H1 (cell line): Measurements from ENCODE around the gene PTDSS2. TPM values are rescaled to one million over a fixed set of nuclear protein-coding genes. Genes with fewer than 3 reads are reported as not detected.

Experiments
- FOSL1 ChIP-seq: IDR thresholded peaks from 2 replicates; pipeline ENCODE4 v1.6.1; 2011; ENCODE audit warnings: mild to moderate bottlenecking, low read depth, low read length, moderate library complexity; ENCODE audit not compliant: insufficient read depth
- SIX5 ChIP-seq: IDR thresholded peaks from 2 replicates; pipeline ENCODE4 v1.6.1; 2011; ENCODE audit warnings: mild to moderate bottlenecking, low read depth, low read length
- polyA plus RNA-seq, 7 experiments: library from polyadenylated mRNA; depleted of rRNA in 3 of 7; stranded (reverse) in 5 of 7; unstranded in 2 of 7; fragments of >200 nt in 5 of 7; fragments of 200-250 nt in 2 of 7; gene quantifications; 1 replicate in 5 of 7; 2 replicates in 1 of 7; 4 replicates in 1 of 7; pipeline versions ENCODE4 v1.2.1 to v1.2.3, GENCODE V29; 2011 to 2013; ENCODE audit warnings: missing spikeins in 2 of 7, mixed read lengths in 2 of 7
- total RNA-seq: library from RNA; stranded (reverse); fragmentation: NEBNext Ultra II Directional; extraction: Animal tissue kit (Norgen Biotek cat#: 25700); gene quantifications from 2 replicates; pipeline ENCODE4 v1.2.1, GENCODE V29; 2021
- TF ChIP-seq, protein P1 (sequence below): fragments of 300-600 bp; sonication (generic); IDR thresholded peaks from 2 replicates; pipeline ENCODE4 v1.7.1; 2012; ENCODE audit warnings: low read length, moderate library complexity, mild to moderate bottlenecking, inconsistent platforms; ENCODE audit not compliant: insufficient replicate concordance

The PTDSS2 gene
- total and polyA plus RNA-seq, 2 of the 8 experiments (the other 6 are each of a cell fraction or from before 2014, with no cell fraction given) = 48.7 to 68.2 TPM

DNA sequence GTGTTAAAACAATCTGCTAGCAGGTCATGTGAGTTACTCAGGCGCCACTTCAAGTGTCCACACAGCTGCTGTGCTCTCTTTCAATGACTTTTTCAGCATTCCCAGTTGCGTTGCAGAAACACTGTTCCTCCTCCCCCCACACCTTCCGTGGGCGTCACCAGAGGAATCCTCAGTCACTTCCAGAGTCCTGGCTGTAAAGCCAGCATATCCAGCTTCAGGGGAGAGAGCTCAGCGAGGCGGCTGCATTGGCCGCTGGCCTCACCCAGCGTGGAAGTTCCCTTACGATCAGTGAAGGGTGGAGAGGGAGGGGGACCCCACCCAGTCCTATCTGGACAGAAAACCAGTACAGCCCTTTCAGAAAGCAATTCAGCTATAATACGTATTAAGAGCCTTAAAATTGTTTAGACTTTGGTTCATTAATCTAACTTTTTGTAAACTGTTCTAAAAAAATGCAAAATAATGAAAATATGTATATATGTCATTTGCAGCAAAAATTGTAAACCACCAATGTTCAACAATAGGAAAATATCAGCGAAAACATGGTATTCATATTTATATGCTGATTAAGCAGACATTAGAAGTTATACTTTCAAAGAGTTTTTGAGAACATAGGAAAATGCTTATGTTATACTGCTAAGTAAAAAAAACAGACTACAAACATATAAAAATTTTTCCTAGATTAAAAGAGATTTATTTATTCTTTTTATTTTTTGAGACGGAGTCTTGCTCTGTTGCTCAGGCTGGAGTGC, 5.5 kb upstream of the PTDSS2 start (continued):
- TF ChIP-seq, protein P1, sequence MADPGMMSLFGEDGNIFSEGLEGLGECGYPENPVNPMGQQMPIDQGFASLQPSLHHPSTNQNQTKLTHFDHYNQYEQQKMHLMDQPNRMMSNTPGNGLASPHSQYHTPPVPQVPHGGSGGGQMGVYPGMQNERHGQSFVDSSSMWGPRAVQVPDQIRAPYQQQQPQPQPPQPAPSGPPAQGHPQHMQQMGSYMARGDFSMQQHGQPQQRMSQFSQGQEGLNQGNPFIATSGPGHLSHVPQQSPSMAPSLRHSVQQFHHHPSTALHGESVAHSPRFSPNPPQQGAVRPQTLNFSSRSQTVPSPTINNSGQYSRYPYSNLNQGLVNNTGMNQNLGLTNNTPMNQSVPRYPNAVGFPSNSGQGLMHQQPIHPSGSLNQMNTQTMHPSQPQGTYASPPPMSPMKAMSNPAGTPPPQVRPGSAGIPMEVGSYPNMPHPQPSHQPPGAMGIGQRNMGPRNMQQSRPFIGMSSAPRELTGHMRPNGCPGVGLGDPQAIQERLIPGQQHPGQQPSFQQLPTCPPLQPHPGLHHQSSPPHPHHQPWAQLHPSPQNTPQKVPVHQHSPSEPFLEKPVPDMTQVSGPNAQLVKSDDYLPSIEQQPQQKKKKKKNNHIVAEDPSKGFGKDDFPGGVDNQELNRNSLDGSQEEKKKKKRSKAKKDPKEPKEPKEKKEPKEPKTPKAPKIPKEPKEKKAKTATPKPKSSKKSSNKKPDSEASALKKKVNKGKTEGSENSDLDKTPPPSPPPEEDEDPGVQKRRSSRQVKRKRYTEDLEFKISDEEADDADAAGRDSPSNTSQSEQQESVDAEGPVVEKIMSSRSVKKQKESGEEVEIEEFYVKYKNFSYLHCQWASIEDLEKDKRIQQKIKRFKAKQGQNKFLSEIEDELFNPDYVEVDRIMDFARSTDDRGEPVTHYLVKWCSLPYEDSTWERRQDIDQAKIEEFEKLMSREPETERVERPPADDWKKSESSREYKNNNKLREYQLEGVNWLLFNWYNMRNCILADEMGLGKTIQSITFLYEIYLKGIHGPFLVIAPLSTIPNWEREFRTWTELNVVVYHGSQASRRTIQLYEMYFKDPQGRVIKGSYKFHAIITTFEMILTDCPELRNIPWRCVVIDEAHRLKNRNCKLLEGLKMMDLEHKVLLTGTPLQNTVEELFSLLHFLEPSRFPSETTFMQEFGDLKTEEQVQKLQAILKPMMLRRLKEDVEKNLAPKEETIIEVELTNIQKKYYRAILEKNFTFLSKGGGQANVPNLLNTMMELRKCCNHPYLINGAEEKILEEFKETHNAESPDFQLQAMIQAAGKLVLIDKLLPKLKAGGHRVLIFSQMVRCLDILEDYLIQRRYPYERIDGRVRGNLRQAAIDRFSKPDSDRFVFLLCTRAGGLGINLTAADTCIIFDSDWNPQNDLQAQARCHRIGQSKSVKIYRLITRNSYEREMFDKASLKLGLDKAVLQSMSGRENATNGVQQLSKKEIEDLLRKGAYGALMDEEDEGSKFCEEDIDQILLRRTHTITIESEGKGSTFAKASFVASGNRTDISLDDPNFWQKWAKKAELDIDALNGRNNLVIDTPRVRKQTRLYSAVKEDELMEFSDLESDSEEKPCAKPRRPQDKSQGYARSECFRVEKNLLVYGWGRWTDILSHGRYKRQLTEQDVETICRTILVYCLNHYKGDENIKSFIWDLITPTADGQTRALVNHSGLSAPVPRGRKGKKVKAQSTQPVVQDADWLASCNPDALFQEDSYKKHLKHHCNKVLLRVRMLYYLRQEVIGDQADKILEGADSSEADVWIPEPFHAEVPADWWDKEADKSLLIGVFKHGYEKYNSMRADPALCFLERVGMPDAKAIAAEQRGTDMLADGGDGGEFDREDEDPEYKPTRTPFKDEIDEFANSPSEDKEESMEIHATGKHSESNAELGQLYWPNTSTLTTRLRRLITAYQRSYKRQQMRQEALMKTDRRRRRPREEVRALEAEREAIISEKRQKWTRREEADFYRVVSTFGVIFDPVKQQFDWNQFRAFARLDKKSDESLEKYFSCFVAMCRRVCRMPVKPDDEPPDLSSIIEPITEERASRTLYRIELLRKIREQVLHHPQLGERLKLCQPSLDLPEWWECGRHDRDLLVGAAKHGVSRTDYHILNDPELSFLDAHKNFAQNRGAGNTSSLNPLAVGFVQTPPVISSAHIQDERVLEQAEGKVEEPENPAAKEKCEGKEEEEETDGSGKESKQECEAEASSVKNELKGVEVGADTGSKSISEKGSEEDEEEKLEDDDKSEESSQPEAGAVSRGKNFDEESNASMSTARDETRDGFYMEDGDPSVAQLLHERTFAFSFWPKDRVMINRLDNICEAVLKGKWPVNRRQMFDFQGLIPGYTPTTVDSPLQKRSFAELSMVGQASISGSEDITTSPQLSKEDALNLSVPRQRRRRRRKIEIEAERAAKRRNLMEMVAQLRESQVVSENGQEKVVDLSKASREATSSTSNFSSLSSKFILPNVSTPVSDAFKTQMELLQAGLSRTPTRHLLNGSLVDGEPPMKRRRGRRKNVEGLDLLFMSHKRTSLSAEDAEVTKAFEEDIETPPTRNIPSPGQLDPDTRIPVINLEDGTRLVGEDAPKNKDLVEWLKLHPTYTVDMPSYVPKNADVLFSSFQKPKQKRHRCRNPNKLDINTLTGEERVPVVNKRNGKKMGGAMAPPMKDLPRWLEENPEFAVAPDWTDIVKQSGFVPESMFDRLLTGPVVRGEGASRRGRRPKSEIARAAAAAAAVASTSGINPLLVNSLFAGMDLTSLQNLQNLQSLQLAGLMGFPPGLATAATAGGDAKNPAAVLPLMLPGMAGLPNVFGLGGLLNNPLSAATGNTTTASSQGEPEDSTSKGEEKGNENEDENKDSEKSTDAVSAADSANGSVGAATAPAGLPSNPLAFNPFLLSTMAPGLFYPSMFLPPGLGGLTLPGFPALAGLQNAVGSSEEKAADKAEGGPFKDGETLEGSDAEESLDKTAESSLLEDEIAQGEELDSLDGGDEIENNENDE = no peak
- no peak for TF ChIP-seq FOSL1
- TF ChIP-seq SIX5 = no peak
